Measurements from ENCODE around the gene SETBP1.

SETBP1 gene

DNA sequence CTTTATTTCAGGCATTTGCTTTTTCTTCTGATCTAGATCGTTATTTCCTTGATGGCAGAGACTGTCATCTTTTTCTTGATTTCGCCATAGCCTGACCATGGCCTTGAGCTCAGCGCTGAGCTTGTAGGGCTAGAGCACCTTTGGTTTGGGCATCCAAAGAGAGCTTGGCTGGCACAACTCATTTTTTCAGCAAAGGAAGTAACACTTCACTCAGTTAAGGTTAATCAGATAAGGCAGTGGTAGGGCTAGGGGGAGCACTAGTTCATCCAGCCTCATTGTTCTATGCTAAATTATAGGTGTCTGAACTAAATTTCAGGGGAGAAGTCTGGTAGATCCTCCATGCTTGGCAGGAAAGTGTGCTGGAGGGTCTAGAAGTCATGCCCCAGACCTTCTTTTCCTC lies 125.0 kb downstream of the SETBP1 start:
- Histone ChIP-seq H3K4me2 (no peak overlapping the region), H3K27ac (no peak overlapping the region), H3K27me3 (peaks cover 0 to 7% (median 0%) of the 10 kb centered on the region in 11 experiments; a peak in 1 of 22 replicates), H3K9me3 (replicated peaks in 1 of 11) (peaks cover 0 to 6% (median 0%) of the 10 kb centered on the region in 11 experiments; a peak in 4 of 22 replicates), H3K9ac (no peak overlapping the region), H3K4me1 (peaks cover 0 to 14% (median 5%) of the 10 kb centered on the region in 10 experiments; a peak in 5 of 20 replicates), H3K36me3 (0 out of 22 replicates have a peak, but pooled peaks cover 0 to under 1% (median 0%) of the 10 kb centered on the region in 11 experiments), H4K20me1 (no peaks in the 10 kb centered on the region), H3K4me3 (no peak overlapping the region)
- no peak for TF ChIP-seq Cebpa-rat (IDR thresholded peaks at IDR 0.05)

DNA sequence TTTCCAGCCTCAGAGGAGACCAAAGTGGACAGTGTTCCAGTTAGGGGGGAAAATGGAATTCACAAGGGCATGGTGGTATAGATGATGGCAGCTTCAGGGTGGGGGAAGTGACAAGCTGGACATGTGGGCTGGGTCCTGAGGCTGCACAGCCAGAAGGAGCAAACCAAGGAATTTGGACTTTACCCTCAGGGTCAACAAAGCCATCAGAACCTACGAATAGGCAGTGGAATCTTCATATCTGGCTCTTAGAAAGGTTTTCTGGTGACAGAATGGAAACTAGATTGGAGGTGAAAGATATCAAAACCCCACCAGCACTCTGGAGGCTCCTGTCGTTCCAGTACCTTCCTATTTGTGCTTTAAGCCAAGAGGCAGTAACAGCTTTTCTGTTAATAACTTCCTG lies 127.1 kb downstream of the SETBP1 start:
- no peaks in the 10 kb centered on the region for H3K9me3 ChIP-seq (replicated peaks in 1 of 11)
- H3K9ac ChIP-seq = no peak overlapping the region
- H3K4me3 ChIP-seq = no peak overlapping the region
- no peaks in the 10 kb centered on the region; a peak in 1 of 22 replicates for H3K36me3 ChIP-seq
- H3K4me2 ChIP-seq = peak overlapping the region in 2 of 11 experiments; percentile 9 to 16; a peak in 3 of 22 replicates
- H3K4me1 ChIP-seq = peaks cover 0 to 12% (median 3%) of the 10 kb centered on the region in 10 experiments; a peak in 4 of 20 replicates
- H3K27me3 ChIP-seq = peaks cover 0 to 7% (median 0%) of the 10 kb centered on the region in 11 experiments; a peak in 2 of 22 replicates
- TF ChIP-seq Cebpa-rat (IDR thresholded peaks at IDR 0.05) = no peak
- no peaks in the 10 kb centered on the region; a peak in 1 of 22 replicates for H4K20me1 ChIP-seq
- no peak overlapping the region for H3K27ac ChIP-seq

DNA sequence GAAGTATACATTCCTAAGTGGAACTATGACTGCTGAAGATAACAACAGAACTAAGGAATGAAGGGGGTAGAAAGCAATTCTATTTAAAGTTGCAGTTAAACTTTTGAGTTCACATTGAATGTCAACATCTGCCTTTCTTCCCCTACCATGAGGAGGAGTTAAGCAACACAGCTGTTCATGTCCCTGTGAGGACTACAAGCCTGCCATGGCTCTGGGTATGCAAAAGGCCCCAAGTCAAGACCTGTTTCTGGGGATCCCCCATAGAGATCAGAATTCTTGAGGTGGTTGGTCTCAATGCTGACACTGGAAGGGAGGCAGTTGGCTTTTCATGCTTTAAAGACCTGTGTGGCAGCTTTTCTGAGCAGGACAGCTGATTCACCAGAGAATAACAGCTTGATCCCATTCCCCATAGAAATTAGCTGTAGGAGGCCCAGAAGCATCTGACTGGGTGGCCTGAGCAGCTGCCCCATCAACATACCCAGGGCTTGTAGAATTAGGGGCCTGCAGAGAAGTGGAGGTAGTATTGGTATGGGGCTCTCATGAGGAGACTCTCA lies 131.0 kb downstream of the SETBP1 start:
- no peak overlapping the region for H3K4me3 ChIP-seq
- no peak for TF ChIP-seq Cebpa-rat (IDR thresholded peaks at IDR 0.05)
- no peaks in the 10 kb centered on the region; a peak in 1 of 22 replicates for H3K36me3 ChIP-seq
- no peak overlapping the region for H3K27ac ChIP-seq
- no peak overlapping the region for H3K9ac ChIP-seq
- peaks cover 0 to 7% (median 0%) of the 10 kb centered on the region in 11 experiments; a peak in 1 of 22 replicates for H3K27me3 ChIP-seq
- no peaks in the 10 kb centered on the region; a peak in 2 of 22 replicates for H4K20me1 ChIP-seq
- no peaks in the 10 kb centered on the region for H3K9me3 ChIP-seq (replicated peaks in 1 of 11)
- H3K4me1 ChIP-seq = peaks cover 0 to 7% (median 0%) of the 10 kb centered on the region in 10 experiments; a peak in 3 of 20 replicates
- H3K4me2 ChIP-seq = no peak overlapping the region

DNA sequence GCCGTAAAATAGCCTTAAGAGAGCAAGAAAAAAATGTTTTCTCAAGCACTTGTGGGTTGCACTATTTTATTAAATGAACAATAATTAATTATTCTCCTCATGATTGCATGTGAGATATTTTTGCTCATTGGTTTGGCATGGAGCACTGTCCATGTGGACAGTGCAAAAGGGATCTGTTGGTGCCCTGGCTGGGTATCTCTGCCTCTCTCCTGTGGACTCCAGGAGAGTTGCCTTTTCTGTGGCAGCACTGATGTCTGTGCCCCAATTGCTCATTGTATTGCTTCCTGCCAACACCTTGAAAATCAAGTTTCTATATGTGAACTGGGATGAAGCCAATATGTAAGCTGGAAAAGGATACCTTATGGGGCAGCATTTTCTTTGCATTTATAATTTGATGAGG lies 131.7 kb downstream of the SETBP1 start:
- no peak overlapping the region for H3K27ac ChIP-seq
- TF ChIP-seq Cebpa-rat (IDR thresholded peaks at IDR 0.05) = no peak
- H3K4me1 ChIP-seq = peaks cover 0 to 7% (median 0%) of the 10 kb centered on the region in 10 experiments; a peak in 3 of 20 replicates
- H3K4me3 ChIP-seq = no peak overlapping the region
- H3K27me3 ChIP-seq = peaks cover 0 to 7% (median 0%) of the 10 kb centered on the region in 11 experiments; a peak in 1 of 22 replicates
- no peaks in the 10 kb centered on the region; a peak in 2 of 22 replicates for H4K20me1 ChIP-seq
- H3K9ac ChIP-seq = no peak overlapping the region
- no peak overlapping the region for H3K4me2 ChIP-seq
- H3K9me3 ChIP-seq (replicated peaks in 1 of 11) = no peaks in the 10 kb centered on the region
- no peaks in the 10 kb centered on the region; a peak in 1 of 22 replicates for H3K36me3 ChIP-seq

DNA sequence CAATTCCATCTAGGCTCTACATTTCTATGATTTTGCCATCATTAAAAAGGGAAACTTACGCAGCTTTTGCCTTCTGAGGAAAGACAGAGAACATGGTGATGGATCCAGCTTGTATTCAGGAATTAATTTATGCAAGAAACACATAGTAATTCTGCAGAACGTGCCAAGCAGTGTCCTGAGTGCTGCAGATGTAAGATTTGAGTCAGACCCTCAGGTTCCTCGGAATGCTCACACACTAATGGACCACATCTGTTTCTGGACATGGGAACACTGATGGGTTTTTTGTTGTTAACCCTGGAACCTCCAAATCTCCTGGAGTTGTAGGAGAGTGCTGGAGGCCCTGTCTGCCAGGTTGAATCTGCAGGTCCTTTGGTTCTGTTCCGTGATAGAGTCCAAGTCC lies 132.9 kb downstream of the SETBP1 start:
- Histone ChIP-seq H3K4me3 (no peak overlapping the region), H3K4me2 (no peak overlapping the region), H3K27me3 (peaks cover 0 to 7% (median 0%) of the 10 kb centered on the region in 11 experiments; a peak in 1 of 22 replicates), H3K4me1 (peaks cover 0 to 6% (median 0%) of the 10 kb centered on the region in 10 experiments; a peak in 2 of 20 replicates), H3K36me3 (no peaks in the 10 kb centered on the region; a peak in 1 of 22 replicates), H3K9ac (no peak overlapping the region), H3K9me3 (replicated peaks in 1 of 11) (no peaks in the 10 kb centered on the region; a peak in 1 of 22 replicates), H3K27ac (no peak overlapping the region), H4K20me1 (no peaks in the 10 kb centered on the region; a peak in 2 of 22 replicates)
- no peak for TF ChIP-seq Cebpa-rat (IDR thresholded peaks at IDR 0.05)

DNA sequence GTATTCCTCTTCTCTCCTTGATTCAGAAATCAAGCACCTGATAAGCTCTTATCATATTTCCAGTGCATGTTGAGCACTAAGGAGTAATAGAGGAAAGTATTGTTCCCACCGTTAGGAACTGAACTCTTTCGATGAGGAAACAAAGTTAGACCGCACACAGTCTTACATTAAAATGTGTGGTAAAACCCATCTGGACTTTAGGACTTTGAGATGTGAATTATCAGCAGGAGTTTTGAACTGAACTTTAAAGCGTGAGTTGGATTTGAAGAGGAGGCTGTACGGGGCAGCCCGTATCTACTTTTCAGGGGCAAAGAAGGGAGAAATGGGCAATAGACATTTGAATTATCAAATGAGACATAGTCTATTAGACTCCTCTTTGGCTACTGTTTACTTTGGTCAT lies 134.4 kb downstream of the SETBP1 start:
- no peak for TF ChIP-seq Cebpa-rat (IDR thresholded peaks at IDR 0.05)
- H3K27me3 ChIP-seq = no peaks in the 10 kb centered on the region; a peak in 1 of 22 replicates
- H3K36me3 ChIP-seq = no peaks in the 10 kb centered on the region; a peak in 2 of 22 replicates
- no peak overlapping the region for H3K27ac ChIP-seq
- H3K9ac ChIP-seq = no peak overlapping the region
- H4K20me1 ChIP-seq = no peaks in the 10 kb centered on the region; a peak in 2 of 22 replicates
- no peak overlapping the region for H3K4me3 ChIP-seq
- H3K4me2 ChIP-seq = no peak overlapping the region
- peaks cover 0 to 6% (median 0%) of the 10 kb centered on the region in 10 experiments; a peak in 2 of 20 replicates for H3K4me1 ChIP-seq
- H3K9me3 ChIP-seq (replicated peaks in 1 of 11) = no peaks in the 10 kb centered on the region; a peak in 1 of 22 replicates

DNA sequence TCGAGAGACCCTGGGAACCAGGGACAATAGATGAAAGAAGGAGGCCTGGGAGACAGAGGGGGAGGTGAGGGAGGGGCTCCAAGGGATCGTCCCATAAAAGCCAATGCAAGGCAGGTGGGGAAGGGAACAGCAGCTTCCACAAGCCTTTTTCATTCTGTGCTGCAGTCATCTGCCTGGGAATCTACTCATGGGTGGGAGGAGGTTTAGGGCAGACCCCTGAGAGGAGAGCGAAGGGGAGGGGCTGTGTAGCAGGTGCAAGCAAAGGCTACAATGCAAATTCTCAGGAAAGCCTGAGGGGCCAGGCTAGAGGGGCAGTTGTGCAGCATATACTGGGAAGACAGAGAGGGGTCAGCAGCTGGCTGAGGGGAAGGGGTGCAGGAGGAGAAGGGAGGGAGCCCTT lies 135.4 kb downstream of the SETBP1 start:
- Histone ChIP-seq H3K27ac (no peak overlapping the region), H3K9me3 (replicated peaks in 1 of 11) (no peaks in the 10 kb centered on the region; a peak in 2 of 22 replicates), H3K27me3 (no peaks in the 10 kb centered on the region; a peak in 1 of 22 replicates), H4K20me1 (no peaks in the 10 kb centered on the region; a peak in 2 of 22 replicates), H3K9ac (no peak overlapping the region), H3K36me3 (no peaks in the 10 kb centered on the region; a peak in 2 of 22 replicates), H3K4me1 (peaks cover 0 to 6% (median 0%) of the 10 kb centered on the region in 10 experiments; a peak in 2 of 20 replicates), H3K4me2 (no peak overlapping the region), H3K4me3 (no peak overlapping the region)
- TF ChIP-seq Cebpa-rat (IDR thresholded peaks at IDR 0.05) = no peak

DNA sequence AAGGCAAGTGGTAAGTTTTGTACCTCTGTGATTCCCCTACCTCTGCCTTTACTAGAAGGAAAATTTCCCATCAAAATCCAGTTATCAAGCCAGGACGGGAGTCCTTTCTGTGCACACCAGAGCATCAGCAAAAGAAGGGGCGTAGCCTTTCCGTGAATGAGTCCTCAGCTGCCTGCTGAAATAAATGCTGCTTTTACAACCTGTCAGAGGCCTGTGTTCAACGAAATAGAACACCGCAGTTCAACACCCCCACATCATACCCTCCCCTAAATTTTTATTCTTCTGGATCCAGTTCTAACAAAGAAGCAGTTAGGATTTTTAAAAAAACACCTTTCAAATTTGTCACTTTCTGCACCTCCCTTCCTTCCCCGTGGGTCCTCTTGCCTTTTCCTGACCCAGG lies 135.8 kb downstream of the SETBP1 start:
- Histone ChIP-seq H3K9me3 (replicated peaks in 1 of 11) (no peaks in the 10 kb centered on the region; a peak in 2 of 22 replicates), H3K27me3 (no peaks in the 10 kb centered on the region; a peak in 1 of 22 replicates), H3K9ac (no peak overlapping the region), H3K36me3 (no peaks in the 10 kb centered on the region; a peak in 2 of 22 replicates), H3K27ac (no peak overlapping the region), H3K4me2 (no peak overlapping the region), H3K4me3 (no peak overlapping the region), H4K20me1 (no peaks in the 10 kb centered on the region; a peak in 2 of 22 replicates), H3K4me1 (peaks cover 0 to 6% (median 0%) of the 10 kb centered on the region in 10 experiments; a peak in 2 of 20 replicates)
- TF ChIP-seq Cebpa-rat (IDR thresholded peaks at IDR 0.05) = no peak

DNA sequence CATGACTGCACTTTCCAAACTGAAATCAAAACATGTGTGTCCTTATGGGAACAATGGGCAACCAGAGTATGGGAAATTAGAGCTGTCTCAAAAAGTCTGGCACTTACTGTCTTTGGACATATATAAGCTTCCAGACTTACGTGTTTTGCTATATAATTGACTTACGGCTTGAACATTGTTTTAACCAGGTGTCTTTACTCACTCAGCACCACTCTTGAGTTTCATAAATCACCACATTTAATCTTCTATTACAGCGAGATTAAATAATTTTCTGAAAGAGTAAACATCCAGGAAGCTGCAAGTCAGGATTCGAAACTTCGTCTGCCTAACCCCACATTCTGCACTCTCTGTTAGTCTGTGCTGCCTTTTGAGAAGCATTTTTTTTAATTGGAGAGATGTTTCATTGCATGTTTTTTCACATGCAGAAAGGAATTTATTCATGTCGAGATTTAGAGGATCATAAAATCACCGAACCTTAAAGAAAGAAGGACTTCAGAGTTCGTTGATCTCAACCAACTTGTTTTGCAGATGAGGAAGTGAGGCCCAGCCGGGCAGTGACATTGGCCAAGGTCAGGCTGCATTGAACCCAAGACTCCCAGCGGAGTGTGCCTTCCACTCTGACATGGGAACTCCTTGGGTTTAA lies 137.3 kb downstream of the SETBP1 start:
- Histone ChIP-seq H3K36me3 (no peaks in the 10 kb centered on the region; a peak in 1 of 22 replicates), H3K4me2 (peak overlapping the region in 1 of 11 experiments; percentile 19; a peak in 1 of 22 replicates), H3K9ac (no peak overlapping the region), H4K20me1 (no peaks in the 10 kb centered on the region; a peak in 2 of 22 replicates), H3K27me3 (no peaks in the 10 kb centered on the region), H3K9me3 (replicated peaks in 1 of 11) (no peaks in the 10 kb centered on the region; a peak in 2 of 22 replicates), H3K27ac (no peak overlapping the region), H3K4me3 (no peak overlapping the region), H3K4me1 (peaks cover 0 to 6% (median 0%) of the 10 kb centered on the region in 10 experiments; a peak in 2 of 20 replicates)
- no peak for TF ChIP-seq Cebpa-rat (IDR thresholded peaks at IDR 0.05)
